Retinal pigment epithelial cell (primary cell): ENCODE data around the gene KDM8.

ENCODE experiments used
- DNase-seq: peaks from one replicate; pipeline ENCODE4 v3.0.0-alpha.2; 2010; ENCODE audit warnings: low read depth
- H3K4me3 ChIP-seq: 2 replicates; pipeline ENCODE4 v1.5.1; 2011; ENCODE audit warnings: mild to moderate bottlenecking, low read length, control low read depth, moderate library complexity
- CTCF ChIP-seq: conservative IDR thresholded peaks from 2 replicates; pipeline ENCODE4 v1.5.1; 2011; ENCODE audit warnings: low read depth, low read length, control low read depth, inconsistent platforms

KDM8 gene

GRCh38 chr16:27235055-27235937 is 32.0 kb downstream of the KDM8 start:
- peak; percentile 92 for TF ChIP-seq CTCF
- no peak overlapping the region for H3K4me3 ChIP-seq
- DNase-seq, result no peak

- no peak for TF ChIP-seq CTCF
- no peak for DNase-seq
- H3K4me3 ChIP-seq, result no peak overlapping the region
These were observed 32.6 kb downstream of the KDM8 start for GRCh38 chr16:27235938-27236245.

GRCh38 chr16:27236635-27237218 is 33.4 kb downstream of the KDM8 start:
- no peak overlapping the region for H3K4me3 ChIP-seq
- TF ChIP-seq CTCF, result no peak
- DNase-seq, result no peak

- H3K4me3 ChIP-seq, result no peak overlapping the region
- no peak for DNase-seq
These were observed 34.1 kb downstream of the KDM8 start for GRCh38 chr16:27237219-27238015.

DNA sequence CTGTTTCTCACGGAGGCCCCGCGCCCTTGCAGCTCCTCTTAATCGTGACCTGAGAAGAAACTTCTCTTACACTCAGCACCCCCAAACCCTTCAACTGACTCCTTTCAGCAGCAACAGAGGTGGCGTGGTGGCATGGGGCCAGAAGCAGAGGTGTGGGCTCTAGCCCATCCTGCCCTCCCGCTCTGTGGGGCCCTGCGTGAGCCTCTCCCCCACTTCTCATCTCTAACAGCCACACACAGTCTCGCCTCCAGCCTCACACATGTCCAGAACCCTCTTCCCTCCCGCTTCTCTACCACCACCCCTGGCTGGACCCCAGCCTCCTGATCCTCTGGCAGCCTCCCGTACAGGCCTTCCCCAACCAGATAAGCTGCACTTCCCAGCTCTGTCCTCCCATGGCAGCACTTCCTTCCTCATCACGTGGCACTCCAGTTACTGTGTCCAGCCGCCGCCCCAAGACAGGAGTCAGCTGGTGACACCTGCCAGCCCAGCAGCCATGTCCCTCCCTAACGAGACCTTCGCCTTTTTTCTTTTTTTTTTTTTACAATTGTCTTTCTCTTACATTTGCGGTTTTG is 34.8 kb downstream of the KDM8 start:
- H3K4me3 ChIP-seq, result no peak overlapping the region
- TF ChIP-seq CTCF, result no peak

More at GRCh38 chr16:27237219-27238015, 34.1 kb downstream of the KDM8 start:
- TF ChIP-seq CTCF, result no peak

GRCh38 chr16:27238591-27238990 is 35.3 kb downstream of the KDM8 start:
- DNase-seq, result no peak

More for the DNA sequence above, 34.8 kb downstream of the KDM8 start:
- DNase-seq, result no peak

More at GRCh38 chr16:27238591-27238990, 35.3 kb downstream of the KDM8 start:
- TF ChIP-seq CTCF, result no peak
- H3K4me3 ChIP-seq, result no peak overlapping the region
